Liver (tissue), 9 donors: Measurements from ENCODE around the gene FERMT1. TPM values are rescaled to one million over a fixed set of nuclear protein-coding genes. Genes with fewer than 3 reads are reported as not detected.
"Not testable (repeated sequence)": the region's sequence is repeated elsewhere in the genome, so short reads cannot be mapped to it uniquely, and the experiment has no call there.

Source experiments
- DNase-seq: peaks from one replicate; pipeline ENCODE4 v3.0.0-alpha.2; 2017; ENCODE audit warnings: low spot score
- H3K27ac ChIP-seq, 2 donors: one replicate each; pipeline ENCODE4 v1.7.0; 2013; ENCODE audit warnings: inconsistent platforms in 2 of 2, low read length in 2 of 2, control low read depth in 1 of 2, low read depth in 1 of 2, mild to moderate bottlenecking in 1 of 2
- H3K27me3 ChIP-seq, 4 donors: one replicate each; pipeline versions ENCODE4 v1.6.1 to v1.7.0; 2013; ENCODE audit warnings: low read length in 3 of 4, inconsistent platforms in 1 of 4, mild to moderate bottlenecking in 1 of 4, moderate library complexity in 1 of 4; ENCODE audit not compliant: control insufficient read depth in 4 of 4, insufficient read depth in 4 of 4
- H3K36me3 ChIP-seq, 4 donors: one replicate each; pipeline versions ENCODE4 v1.6.1 to v1.7.0; 2013; ENCODE audit warnings: low read length in 3 of 4, mild to moderate bottlenecking in 3 of 4, low read depth in 1 of 4, moderate library complexity in 1 of 4; ENCODE audit not compliant: control insufficient read depth in 4 of 4, insufficient read depth in 3 of 4
- H3K4me1 ChIP-seq, 4 donors: one replicate each; pipeline versions ENCODE4 v1.6.1 to v1.7.0; 2013; ENCODE audit warnings: low read length in 3 of 4, mild to moderate bottlenecking in 3 of 4, moderate library complexity in 1 of 4; ENCODE audit not compliant: control insufficient read depth in 4 of 4, insufficient read depth in 4 of 4
- H3K4me3 ChIP-seq, 3 donors: one replicate each; pipeline versions ENCODE4 v1.6.1 to v1.7.0; 2013; ENCODE audit warnings: low read length in 3 of 3, control low read depth in 1 of 3, low read depth in 1 of 3, mild to moderate bottlenecking in 1 of 3
- H3K9ac ChIP-seq, 2 donors: one replicate each; pipeline ENCODE4 v1.7.0; 2013; ENCODE audit warnings: low read length in 2 of 2, mild to moderate bottlenecking in 2 of 2, moderate library complexity in 2 of 2, control low read depth in 1 of 2, low read depth in 1 of 2
- H3K9me3 ChIP-seq, 4 donors: one replicate each; pipeline versions ENCODE4 v1.6.1 to v1.7.0; 2013; ENCODE audit warnings: low read length in 3 of 4; ENCODE audit not compliant: control insufficient read depth in 4 of 4
- ATF3 ChIP-seq: IDR thresholded peaks from 2 replicates; pipeline ENCODE4 v1.6.1; 2016; ENCODE audit warnings: antibody characterized with exemption
- CTCF ChIP-seq: fragments of 150-350 bp; IDR thresholded peaks from 2 replicates; pipeline ENCODE4 v1.5.1; 2017; ENCODE audit warnings: improper control_type of control experiment, low read depth, low read length; ENCODE audit not compliant: missing input control
- EGR1 ChIP-seq, 2 donors: IDR thresholded peaks; 2 replicates each; pipeline ENCODE4 v1.6.1; 2016 to 2018; ENCODE audit warnings: antibody characterized with exemption in 2 of 2, low read depth in 2 of 2
- FOXA1 ChIP-seq: IDR thresholded peaks from 2 replicates; pipeline ENCODE4 v1.6.1; 2016; ENCODE audit warnings: antibody characterized with exemption
- HNF4G ChIP-seq: IDR thresholded peaks from 2 replicates; pipeline ENCODE4 v1.6.1; 2016; ENCODE audit warnings: antibody characterized with exemption
- MAX ChIP-seq: IDR thresholded peaks from 2 replicates; pipeline ENCODE4 v1.6.1; 2016; ENCODE audit warnings: antibody characterized with exemption
- NR2F2 ChIP-seq: IDR thresholded peaks from 2 replicates; pipeline ENCODE4 v1.6.1; 2016; ENCODE audit warnings: antibody characterized with exemption
- RXRA ChIP-seq, 2 donors: IDR thresholded peaks; 2 replicates each; pipeline ENCODE4 v1.6.1; 2017 to 2018; ENCODE audit warnings: antibody characterized with exemption in 2 of 2, mild to moderate bottlenecking in 1 of 2
- YY1 ChIP-seq: IDR thresholded peaks from 2 replicates; pipeline ENCODE4 v1.6.1; 2016; ENCODE audit warnings: antibody characterized with exemption, mild to moderate bottlenecking
- WGBS: extraction: QIAGEN DNeasy Blood & Tissue Kit; methylation state at CpG from one replicate; pipeline ENCODE4 v1.1.7; 2013; 5-methylcytosine and 5-hydroxymethylcytosine counted together
- polyA plus RNA-seq, 2 donors: library from polyadenylated mRNA; stranded (reverse) in 1 of 2; unstranded in 1 of 2; fragments of 200-250 nt in 1 of 2; fragments of >200 nt in 1 of 2; fragmentation: Nextera tagmentation in 1 of 2; extraction: Ambion mirVana in 1 of 2; gene quantifications; one replicate each; pipeline versions ENCODE4 v1.2.1 to v1.2.3, GENCODE V29; 2013 to 2015
- total RNA-seq, 2 donors: library from RNA; depleted of rRNA; stranded (reverse); fragments of >200 nt; gene quantifications; one replicate each; pipeline ENCODE4 v1.2.3, GENCODE V29; 2014
- donor health status: healthy.
- donor health status: healthy.
- donor health status: healthy.
- donor health status: healthy.
- donor health status: healthy.

Gene FERMT1
- total and polyA plus RNA-seq, 4 donors, result 0.11 to 0.42 (median 0.21) TPM

GRCh38 chr20:6055161-6055783, 67.6 kb downstream of the FERMT1 start:
- Histone ChIP-seq H3K9me3 (no peaks in the 10 kb centered on the region), H3K27me3 (peaks cover 0 to 6% (median 1%) of the 10 kb centered on the region in 4 donors), H3K9ac (no peak overlapping the region), H3K36me3 (no peaks in the 10 kb centered on the region), H3K4me3 (no peak overlapping the region), H3K4me1 (peaks cover 10 to 25% (median 17%) of the 10 kb centered on the region in 4 donors), H3K27ac (no peak overlapping the region)
- no peak for DNase-seq
- TF ChIP-seq NR2F2, result no peak
- TF ChIP-seq FOXA1, result no peak
- TF ChIP-seq HNF4G, result no peak
- no peak for TF ChIP-seq RXRA (IDR thresholded peaks at IDR 0.05)
- no peak for TF ChIP-seq EGR1 (IDR thresholded peaks at IDR 0.05; ENCODE audit: low read depth in 2 of 2)
- no peak for TF ChIP-seq ATF3
- TF ChIP-seq YY1, result no peak
- 86% methylated on average over 10 of the region's 10 CpGs for WGBS

- not testable (repeated sequence) for H3K36me3 ChIP-seq, DNase-seq, H3K27ac ChIP-seq, H3K9ac ChIP-seq, H3K4me3 ChIP-seq, H3K27me3 ChIP-seq, H3K9me3 ChIP-seq
- peaks cover 10 to 25% (median 17%) of the 10 kb centered on the region in 4 donors for H3K4me1 ChIP-seq
- 82% methylated on average over 4 of the region's 4 CpGs for WGBS
These were observed 68.2 kb downstream of the FERMT1 start for GRCh38 chr20:6054689-6055051.

GRCh38 chr20:6053776-6054688, 68.8 kb downstream of the FERMT1 start, which contains the start of gene LRRN4:
TSS of gene LRRN4 (minus strand) at chr20:6054060. CDS start at chr20:6052799, 1,261 bp downstream.
- H3K9me3 ChIP-seq, result no peaks in the 10 kb centered on the region
- H3K9ac ChIP-seq, result no peak within 1 kb of the TSS
- H3K4me1 ChIP-seq, result peaks cover 10 to 25% (median 17%) of the 10 kb centered on the region in 4 donors
- H3K4me3 ChIP-seq, result no peak within 1 kb of the TSS
- DNase-seq, result no peak
- WGBS, result 69% methylated on average over 13 of the region's 13 CpGs
- H3K27me3 ChIP-seq, result peaks cover 0 to 6% (median 2%) of the 10 kb centered on the region in 4 donors
- TF ChIP-seq CTCF (no peak), ATF3 (no peak), MAX (no peak), RXRA (IDR thresholded peaks at IDR 0.05) (no peak)
- H3K36me3 ChIP-seq, result no peaks in the 10 kb centered on the region
- no peak within 1 kb of the TSS for H3K27ac ChIP-seq
